ENCODE results near the gene NPAT.
"Not testable (repeated sequence)": the region's sequence is repeated elsewhere in the genome, so short reads cannot be mapped to it uniquely, and the experiment has no call there.

The NPAT gene

DNA sequence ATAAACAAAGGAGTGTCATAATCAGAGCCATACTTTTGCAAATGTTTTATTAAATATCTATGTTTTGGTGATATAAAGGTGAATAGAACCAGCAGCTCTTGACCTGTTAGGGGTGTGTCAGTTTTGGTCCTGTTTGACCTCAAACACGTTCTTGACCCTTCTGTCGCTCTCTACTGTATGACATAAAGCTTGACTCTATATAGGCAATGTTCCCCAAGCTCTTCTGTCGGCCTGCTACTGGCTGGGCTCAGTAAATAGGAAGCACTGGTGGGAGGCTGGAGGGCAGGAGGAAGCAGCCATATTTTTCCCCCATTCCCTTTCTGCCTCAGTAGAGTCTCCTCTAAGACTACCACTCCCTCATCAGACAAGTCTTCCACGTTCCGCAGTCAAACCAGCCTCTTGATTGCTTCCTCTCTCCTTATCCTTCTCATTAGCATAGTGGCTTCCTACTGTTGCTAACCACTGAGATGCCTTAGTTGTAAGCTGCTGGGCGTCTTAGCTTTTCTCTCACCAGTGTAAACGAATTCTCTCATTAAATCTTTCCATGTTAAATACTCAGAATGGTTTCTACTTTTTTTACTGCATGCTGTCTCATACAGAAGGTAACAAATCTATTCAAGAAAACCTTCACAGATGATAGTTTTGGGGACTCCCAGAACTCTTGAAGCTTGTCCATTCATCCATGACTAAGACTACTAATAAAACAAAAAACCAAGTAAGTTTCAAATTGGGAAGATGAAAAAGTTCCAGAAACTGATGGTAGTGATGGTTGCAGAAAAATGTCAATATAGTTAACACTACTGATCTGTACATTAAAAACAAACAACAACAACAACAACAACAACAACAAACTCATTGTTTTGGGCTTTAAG lies 3.3 kb downstream of the NPAT start:
- no peak for DNase-seq

- no peak for DNase-seq
Measured at GRCh38 chr11:108218455-108218854, 4.0 kb downstream of the NPAT start.

GRCh38 chr11:108216988-108217387 lies 5.5 kb downstream of the NPAT start:
- peak in 2 of 3 donors; percentile 29 to 32 for DNase-seq

GRCh38 chr11:108213784-108214183 lies 8.7 kb downstream of the NPAT start:
- no peak for DNase-seq

DNA sequence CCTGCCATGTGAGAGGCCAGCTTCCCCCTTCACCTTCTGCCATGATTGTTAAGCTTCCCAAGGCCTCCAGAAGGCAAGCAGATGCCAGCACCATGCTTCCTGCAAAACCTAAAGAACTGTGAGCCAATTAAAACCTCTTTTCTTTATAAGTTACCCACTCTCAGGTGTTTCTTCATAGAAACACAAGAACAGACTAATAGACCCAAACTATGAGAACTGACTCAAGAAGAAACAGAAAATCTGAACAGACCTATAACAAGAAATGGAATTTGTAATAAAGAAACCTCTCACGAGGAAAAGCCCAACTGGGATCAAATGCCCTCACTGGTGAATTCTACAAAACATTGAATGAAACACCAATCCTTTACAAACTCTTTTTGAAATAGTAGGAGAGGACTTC lies 12.0 kb downstream of the NPAT start:
- DNase-seq: no peak

GRCh38 chr11:108207683-108208060 lies 14.8 kb downstream of the NPAT start:
- no peak for DNase-seq

DNA sequence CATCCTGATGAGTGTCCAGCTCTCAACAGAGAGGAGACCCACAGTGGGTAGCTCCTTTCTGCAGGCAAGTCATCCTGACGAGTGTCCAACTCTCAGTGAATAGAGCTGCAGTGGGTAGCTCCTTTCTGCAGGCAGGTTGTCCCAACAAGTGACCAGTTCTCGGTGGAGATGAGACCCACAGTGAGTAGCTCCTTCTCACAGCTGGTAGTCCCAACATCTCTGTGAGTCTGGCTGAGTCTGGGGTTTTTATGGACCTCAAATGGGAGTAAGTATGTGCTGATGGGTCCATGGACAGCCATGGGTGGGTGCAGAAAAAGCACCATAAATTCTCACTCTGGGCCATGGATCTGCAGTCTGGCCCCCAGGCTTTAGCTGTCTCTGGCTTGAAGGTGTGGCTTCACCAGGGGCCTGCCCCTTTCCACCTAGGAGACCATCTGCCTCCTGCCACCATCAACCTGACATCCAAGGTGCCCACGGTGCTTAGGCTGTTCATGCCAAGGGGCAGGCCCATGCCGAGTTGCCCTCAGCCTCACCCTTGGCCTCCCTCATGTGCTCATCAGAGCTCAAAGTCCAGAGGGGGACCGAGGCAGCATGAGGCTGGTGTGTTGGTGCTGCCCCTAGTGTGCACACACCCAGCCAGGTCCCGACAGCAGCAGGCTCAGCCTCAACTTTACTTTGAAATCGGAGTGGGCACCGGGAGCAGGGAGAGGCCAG lies 15.3 kb downstream of the NPAT start:
- DNase-seq: no peak

- DNase-seq: no peak
Measured at GRCh38 chr11:108206171-108206570, 16.3 kb downstream of the NPAT start.

DNA sequence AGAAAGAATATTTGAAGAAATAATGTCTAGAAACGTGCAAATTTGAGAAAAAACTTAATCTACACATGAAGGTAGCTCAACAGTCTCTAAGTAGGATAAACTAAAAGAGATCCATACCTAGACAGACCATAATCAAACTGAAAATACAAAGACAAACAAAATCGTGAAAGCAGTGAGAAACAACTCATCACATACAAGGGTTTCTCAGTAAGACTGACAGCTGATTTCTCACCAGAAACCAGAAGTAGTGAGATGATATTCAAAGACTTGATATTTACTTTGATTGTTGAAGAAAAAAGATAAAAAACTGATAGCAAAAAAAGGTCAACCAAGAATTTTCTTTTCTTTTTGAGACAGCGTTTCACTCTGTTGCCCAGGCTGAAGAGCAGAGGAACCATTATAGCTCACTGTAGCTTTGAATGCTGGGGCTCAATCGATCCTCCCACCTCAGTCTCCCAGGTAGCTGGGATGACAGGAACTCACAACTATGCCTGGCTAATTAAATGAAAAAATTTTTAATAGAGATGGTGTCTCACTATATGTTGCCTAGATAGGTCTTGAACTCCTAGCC lies 17.4 kb downstream of the NPAT start:
- no peak for DNase-seq

DNA sequence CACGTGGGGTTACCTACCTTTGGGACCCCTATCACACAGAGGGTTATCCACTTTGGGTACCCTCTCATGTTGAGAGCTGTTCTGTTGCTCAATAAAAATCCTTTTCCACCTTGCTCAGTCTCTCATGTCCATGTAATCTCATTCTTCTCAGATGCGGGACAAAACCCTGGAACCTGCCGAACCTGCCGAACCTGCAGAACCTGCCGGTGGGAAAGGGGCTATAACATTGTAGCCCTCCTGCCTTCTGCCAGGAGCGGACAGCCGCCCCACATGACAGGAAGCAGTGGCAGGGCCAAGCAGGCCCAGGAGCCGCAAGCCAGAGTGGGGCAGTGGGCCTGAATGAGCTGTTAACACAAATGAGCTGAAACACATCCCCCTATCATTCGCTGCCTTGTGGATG lies 18.1 kb downstream of the NPAT start:
- no peak for DNase-seq

- DNase-seq: no peak
Measured at GRCh38 chr11:108203075-108203474, 19.4 kb downstream of the NPAT start.

- peak; percentile 87 to 90 (median 90) for DNase-seq
Measured at GRCh38 chr11:108199446-108200321, 22.8 kb downstream of the NPAT start.

DNA sequence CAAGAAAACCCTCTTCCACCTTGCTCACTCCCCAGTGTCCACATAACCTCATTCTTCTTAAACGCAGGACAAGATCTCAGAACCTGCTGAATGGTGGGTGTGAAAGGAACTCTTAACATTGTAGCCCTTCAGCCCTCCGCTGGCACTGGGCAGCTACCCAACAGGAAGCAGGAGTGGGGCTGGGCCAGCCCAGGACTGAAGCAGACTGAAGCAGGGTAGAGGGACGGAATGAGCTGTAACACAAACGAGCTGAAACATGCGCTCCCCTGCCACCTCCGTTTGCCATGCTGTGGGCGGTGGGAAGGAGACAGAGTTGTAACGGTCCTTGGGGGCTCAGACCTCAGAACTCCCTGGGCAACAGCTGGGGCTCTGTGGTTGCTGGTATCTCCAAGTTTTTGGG lies 23.6 kb downstream of the NPAT start:
- no peak for DNase-seq

- no peak for DNase-seq
Measured at GRCh38 chr11:108197351-108197750, 25.1 kb downstream of the NPAT start.

DNA sequence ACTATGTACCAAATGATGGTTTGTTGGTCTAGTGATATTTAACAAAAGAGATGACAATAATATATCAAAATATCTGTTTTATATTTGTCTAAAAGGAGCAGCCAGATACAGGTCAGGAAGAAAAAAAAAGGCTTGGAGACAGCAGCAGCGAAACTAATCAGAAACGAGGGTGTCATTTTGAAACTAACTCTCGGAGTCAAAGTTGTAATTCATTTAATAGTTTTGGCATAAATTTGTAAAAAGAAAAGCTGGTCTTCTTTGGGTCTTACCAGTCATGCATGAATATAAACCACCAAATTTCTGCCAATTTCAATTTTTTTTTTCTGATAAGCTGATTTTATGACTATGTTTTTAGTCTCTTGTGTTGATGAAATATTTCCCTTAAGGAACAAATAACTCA lies 25.5 kb downstream of the NPAT start:
- DNase-seq: no peak

GRCh38 chr11:108193725-108194124 lies 28.7 kb downstream of the NPAT start:
- DNase-seq: no peak

- no peak for DNase-seq
Measured at GRCh38 chr11:108177570-108177969, 44.9 kb downstream of the NPAT start.

DNA sequence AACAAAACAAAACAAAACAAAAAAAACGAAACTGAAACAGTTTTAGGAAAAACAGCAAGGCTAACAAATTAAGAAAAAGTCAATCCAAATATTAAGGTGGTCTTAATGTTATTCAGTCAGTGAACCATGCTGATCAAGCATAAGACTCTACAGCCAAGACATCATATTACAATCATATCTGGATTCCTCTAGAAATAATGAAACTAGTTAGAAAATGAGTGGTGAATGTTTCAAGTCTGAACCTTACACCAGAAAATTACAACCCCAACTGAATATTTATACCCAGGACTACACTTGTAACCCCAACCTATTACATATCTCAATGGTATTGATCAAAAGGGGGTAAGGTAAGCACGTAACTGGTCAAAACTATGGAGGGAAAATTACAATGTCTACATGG lies 52.3 kb downstream of the NPAT start:
- no peak for DNase-seq

DNA sequence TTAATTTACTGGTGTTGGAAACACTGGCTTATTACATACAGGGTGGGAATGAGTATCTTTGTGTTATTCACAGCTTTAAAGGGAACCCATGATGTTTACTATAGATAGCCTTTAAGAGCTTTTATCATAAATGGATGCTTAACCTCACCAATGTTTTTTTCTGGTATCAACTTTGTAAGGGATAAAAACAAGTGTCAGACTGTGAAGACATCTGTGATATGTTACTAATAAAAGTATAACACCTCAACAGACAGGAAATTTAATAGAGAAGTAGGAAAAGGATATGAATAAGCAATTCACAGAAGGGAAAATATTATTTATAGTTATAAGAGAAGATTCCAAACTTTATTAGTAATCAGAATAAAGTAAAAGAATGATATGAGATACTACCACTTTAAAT lies 54.8 kb downstream of the NPAT start:
- DNase-seq: no peak

- DNase-seq: not testable (repeated sequence)
Measured at GRCh38 chr11:108162878-108163277, 59.6 kb downstream of the NPAT start.

DNA sequence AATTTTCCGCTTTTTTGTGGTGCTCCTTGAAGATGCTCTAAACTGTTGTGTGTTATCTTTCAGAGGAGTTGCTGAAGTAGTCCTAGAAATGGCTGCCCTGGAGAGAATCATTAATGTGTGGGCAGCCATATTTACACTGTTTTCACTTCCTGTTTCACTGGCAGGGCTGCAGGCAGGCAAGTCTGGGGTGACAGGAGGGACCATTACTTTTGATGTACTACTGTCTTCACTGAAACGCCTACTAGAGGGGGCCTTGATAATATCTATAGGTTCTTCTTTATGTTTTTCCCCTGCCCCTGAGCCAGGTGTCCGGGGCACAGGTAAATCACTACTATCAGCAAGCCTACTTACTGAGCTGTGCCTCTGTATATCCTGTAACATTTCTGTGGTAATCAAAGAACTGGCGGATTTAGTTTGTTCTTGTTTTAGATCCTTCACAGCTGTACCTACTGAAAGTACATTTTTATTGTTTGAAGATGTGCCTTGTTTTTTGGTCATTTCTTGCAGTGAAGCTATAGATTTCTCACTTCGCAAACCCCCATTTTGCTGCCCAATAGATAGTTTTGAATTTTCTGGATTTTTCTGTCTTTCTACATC lies 61.4 kb downstream of the NPAT start:
- DNase-seq: peak; percentile 22 to 40 (median 30)

DNA sequence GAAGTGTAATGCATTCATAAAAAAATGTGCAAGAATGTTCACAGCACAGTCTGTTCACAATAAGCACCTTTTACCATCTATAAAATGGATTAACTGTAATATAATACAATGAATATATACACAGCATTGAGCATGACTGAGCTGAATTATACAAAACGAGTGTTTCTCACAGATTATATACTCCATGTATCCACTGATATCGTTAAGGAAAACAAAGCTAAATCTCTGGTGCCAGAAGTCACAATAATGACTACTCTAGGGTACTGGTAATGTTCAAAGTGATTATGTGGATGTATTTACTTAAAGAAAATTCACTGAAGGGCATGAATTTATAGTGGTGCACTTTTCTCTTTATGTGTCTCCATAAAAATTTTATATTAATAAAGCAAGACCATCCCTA lies 67.8 kb downstream of the NPAT start:
- no peak for DNase-seq

DNA sequence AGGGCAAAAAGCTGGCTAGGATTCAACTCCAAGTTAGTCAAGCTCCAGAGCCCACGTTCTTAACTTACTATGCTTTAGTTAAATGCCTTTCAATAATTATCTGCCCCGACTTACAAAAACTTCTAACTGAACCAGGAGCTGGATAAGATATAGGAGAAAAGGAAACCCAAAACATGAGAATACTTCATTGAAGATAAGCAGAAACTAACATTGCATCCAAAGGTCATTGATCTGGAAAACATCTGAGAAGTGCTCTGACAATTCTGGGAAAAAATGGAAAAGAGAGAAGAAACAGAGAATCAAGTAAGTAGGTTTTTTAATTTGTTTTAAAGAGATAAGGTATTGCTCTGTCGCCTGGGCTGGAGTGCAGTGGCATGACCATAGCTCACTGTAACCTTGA lies 73.9 kb downstream of the NPAT start:
- DNase-seq: no peak

Measured in suppressor macrophage treated with lipopolysaccharide for 1 hour (primary cell).